ENCODE measurements around the gene DISP2.

The DISP2 gene

GRCh38 chr15:40389824-40390595 is 32.0 kb downstream of the DISP2 start:
- Histone ChIP-seq H3K27me3 (ENCODE audit: control insufficient read depth, insufficient read depth, low read length, poor library complexity, severe bottlenecking) (no peaks in the 10 kb centered on the region), H3K4me3 (ENCODE audit: insufficient read depth, low read depth, low read length) (no peak overlapping the region), H3K4me1 (ENCODE audit: control insufficient read depth, insufficient read depth, low read length) (no peaks in the 10 kb centered on the region), H3K36me3 (ENCODE audit: control insufficient read depth, insufficient read depth, low read length) (peaks cover 77% of the 10 kb centered on the region), H3K27ac (ENCODE audit: insufficient read depth, low read depth, low read length, poor library complexity, severe bottlenecking) (no peak overlapping the region), H3K9me3 (ENCODE audit: control insufficient read depth, low read length) (no peaks in the 10 kb centered on the region)
- 95 to 97% methylated on average over 2 of the region's 2 CpGs for WGBS, 2 experiments

- WGBS, 2 experiments: 91 to 94% methylated on average over 3 to 4 of the region's 4 CpGs
- peaks cover 59% of the 10 kb centered on the region for H3K36me3 ChIP-seq (ENCODE audit: control insufficient read depth, insufficient read depth, low read length)
Observed at GRCh38 chr15:40392986-40393948, 35.2 kb downstream of the DISP2 start.

GRCh38 chr15:40397688-40398412 is 39.8 kb downstream of the DISP2 start:
- Histone ChIP-seq H3K4me3 (ENCODE audit: insufficient read depth, low read depth, low read length) (no peak overlapping the region), H3K9me3 (ENCODE audit: control insufficient read depth, low read length) (no peaks in the 10 kb centered on the region), H3K36me3 (ENCODE audit: control insufficient read depth, insufficient read depth, low read length) (peaks cover 18% of the 10 kb centered on the region), H3K27me3 (ENCODE audit: control insufficient read depth, insufficient read depth, low read length, poor library complexity, severe bottlenecking) (no peaks in the 10 kb centered on the region), H3K27ac (ENCODE audit: insufficient read depth, low read depth, low read length, poor library complexity, severe bottlenecking) (no peak overlapping the region), H3K4me1 (ENCODE audit: control insufficient read depth, insufficient read depth, low read length) (no peaks in the 10 kb centered on the region)
- WGBS, 2 experiments: 93 to 96% methylated on average over 8 of the region's 8 CpGs

More at GRCh38 chr15:40392986-40393948, 35.2 kb downstream of the DISP2 start:
- Histone ChIP-seq H3K27me3 (ENCODE audit: control insufficient read depth, insufficient read depth, low read length, poor library complexity, severe bottlenecking) (no peaks in the 10 kb centered on the region), H3K4me3 (ENCODE audit: insufficient read depth, low read depth, low read length) (no peak overlapping the region), H3K27ac (ENCODE audit: insufficient read depth, low read depth, low read length, poor library complexity, severe bottlenecking) (no peak overlapping the region), H3K9me3 (ENCODE audit: control insufficient read depth, low read length) (no peaks in the 10 kb centered on the region), H3K4me1 (ENCODE audit: control insufficient read depth, insufficient read depth, low read length) (no peaks in the 10 kb centered on the region)

- Histone ChIP-seq H3K27ac (ENCODE audit: insufficient read depth, low read depth, low read length, poor library complexity, severe bottlenecking) (no peak overlapping the region), H3K4me1 (ENCODE audit: control insufficient read depth, insufficient read depth, low read length) (no peaks in the 10 kb centered on the region), H3K4me3 (ENCODE audit: insufficient read depth, low read depth, low read length) (no peak overlapping the region), H3K9me3 (ENCODE audit: control insufficient read depth, low read length) (no peaks in the 10 kb centered on the region), H3K36me3 (ENCODE audit: control insufficient read depth, insufficient read depth, low read length) (peaks cover 12% of the 10 kb centered on the region), H3K27me3 (ENCODE audit: control insufficient read depth, insufficient read depth, low read length, poor library complexity, severe bottlenecking) (no peaks in the 10 kb centered on the region)
- 86 to 88% methylated on average over 4 of the region's 4 CpGs for WGBS, 2 experiments
Observed at GRCh38 chr15:40398413-40398873, 40.4 kb downstream of the DISP2 start.

GRCh38 chr15:40399370-40399769 is 41.4 kb downstream of the DISP2 start:
- WGBS, 2 experiments: 94 to 95% methylated on average over 7 of the region's 7 CpGs
- no peaks in the 10 kb centered on the region for H3K4me1 ChIP-seq (ENCODE audit: control insufficient read depth, insufficient read depth, low read length)
- no peaks in the 10 kb centered on the region for H3K9me3 ChIP-seq (ENCODE audit: control insufficient read depth, low read length)
- H3K27ac ChIP-seq (ENCODE audit: insufficient read depth, low read depth, low read length, poor library complexity, severe bottlenecking): no peak overlapping the region
- peaks cover 7% of the 10 kb centered on the region for H3K36me3 ChIP-seq (ENCODE audit: control insufficient read depth, insufficient read depth, low read length)
- H3K4me3 ChIP-seq (ENCODE audit: insufficient read depth, low read depth, low read length): no peak overlapping the region
- no peaks in the 10 kb centered on the region for H3K27me3 ChIP-seq (ENCODE audit: control insufficient read depth, insufficient read depth, low read length, poor library complexity, severe bottlenecking)

GRCh38 chr15:40405501-40406381 is 47.7 kb downstream of the DISP2 start, which contains the start of gene IVD:
TSS of gene IVD (plus strand) at chr15:40405795. CDS start at chr15:40405828, 33 bp downstream.
- H3K4me3 ChIP-seq (ENCODE audit: insufficient read depth, low read depth, low read length): peak within 1 kb of the TSS; percentile 68
- no peaks in the 10 kb centered on the region for H3K9me3 ChIP-seq (ENCODE audit: control insufficient read depth, low read length)
- peaks cover 10% of the 10 kb centered on the region for H3K4me1 ChIP-seq (ENCODE audit: control insufficient read depth, insufficient read depth, low read length)
- peaks cover 8% of the 10 kb centered on the region for H3K36me3 ChIP-seq (ENCODE audit: control insufficient read depth, insufficient read depth, low read length)
- 1% methylated on average over 54 of the region's 54 CpGs for WGBS, 2 experiments
- H3K27me3 ChIP-seq (ENCODE audit: control insufficient read depth, insufficient read depth, low read length, poor library complexity, severe bottlenecking): no peaks in the 10 kb centered on the region
- no peak within 1 kb of the TSS for H3K27ac ChIP-seq (ENCODE audit: insufficient read depth, low read depth, low read length, poor library complexity, severe bottlenecking)

- H3K4me3 ChIP-seq (ENCODE audit: insufficient read depth, low read depth, low read length): no peak overlapping the region
- H3K36me3 ChIP-seq (ENCODE audit: control insufficient read depth, insufficient read depth, low read length): peaks cover 23% of the 10 kb centered on the region
- peaks cover 10% of the 10 kb centered on the region for H3K4me1 ChIP-seq (ENCODE audit: control insufficient read depth, insufficient read depth, low read length)
- H3K27me3 ChIP-seq (ENCODE audit: control insufficient read depth, insufficient read depth, low read length, poor library complexity, severe bottlenecking): no peaks in the 10 kb centered on the region
- H3K9me3 ChIP-seq (ENCODE audit: control insufficient read depth, low read length): no peaks in the 10 kb centered on the region
- H3K27ac ChIP-seq (ENCODE audit: insufficient read depth, low read depth, low read length, poor library complexity, severe bottlenecking): peak overlapping the region; percentile 16
- 89 to 93% methylated on average over 8 of the region's 8 CpGs for WGBS, 2 experiments
Observed at GRCh38 chr15:40407330-40407990, 49.4 kb downstream of the DISP2 start.

GRCh38 chr15:40409366-40409765 is 51.3 kb downstream of the DISP2 start:
- H3K27me3 ChIP-seq (ENCODE audit: control insufficient read depth, insufficient read depth, low read length, poor library complexity, severe bottlenecking): no peaks in the 10 kb centered on the region
- H3K4me3 ChIP-seq (ENCODE audit: insufficient read depth, low read depth, low read length): no peak overlapping the region
- H3K9me3 ChIP-seq (ENCODE audit: control insufficient read depth, low read length): no peaks in the 10 kb centered on the region
- peaks cover 36% of the 10 kb centered on the region for H3K36me3 ChIP-seq (ENCODE audit: control insufficient read depth, insufficient read depth, low read length)
- WGBS, 2 experiments: 89 to 95% methylated on average over 3 of the region's 3 CpGs
- H3K4me1 ChIP-seq (ENCODE audit: control insufficient read depth, insufficient read depth, low read length): peaks cover 10% of the 10 kb centered on the region
- H3K27ac ChIP-seq (ENCODE audit: insufficient read depth, low read depth, low read length, poor library complexity, severe bottlenecking): no peak overlapping the region

GRCh38 chr15:40410476-40410875 is 52.5 kb downstream of the DISP2 start:
- peaks cover 46% of the 10 kb centered on the region for H3K36me3 ChIP-seq (ENCODE audit: control insufficient read depth, insufficient read depth, low read length)
- peaks cover 7% of the 10 kb centered on the region for H3K4me1 ChIP-seq (ENCODE audit: control insufficient read depth, insufficient read depth, low read length)
- H3K27ac ChIP-seq (ENCODE audit: insufficient read depth, low read depth, low read length, poor library complexity, severe bottlenecking): no peak overlapping the region
- 96 to 97% methylated on average over 9 to 11 of the region's 11 CpGs for WGBS, 2 experiments
- no peak overlapping the region for H3K4me3 ChIP-seq (ENCODE audit: insufficient read depth, low read depth, low read length)
- H3K27me3 ChIP-seq (ENCODE audit: control insufficient read depth, insufficient read depth, low read length, poor library complexity, severe bottlenecking): no peaks in the 10 kb centered on the region
- H3K9me3 ChIP-seq (ENCODE audit: control insufficient read depth, low read length): no peaks in the 10 kb centered on the region

All from ectodermal cell (in vitro differentiated cells).